Measurements from ENCODE around the gene LCMT1.
"Not testable (repeated sequence)": the region's sequence is repeated elsewhere in the genome, so short reads cannot be mapped to it uniquely, and the experiment has no call there.

Gene LCMT1

DNA sequence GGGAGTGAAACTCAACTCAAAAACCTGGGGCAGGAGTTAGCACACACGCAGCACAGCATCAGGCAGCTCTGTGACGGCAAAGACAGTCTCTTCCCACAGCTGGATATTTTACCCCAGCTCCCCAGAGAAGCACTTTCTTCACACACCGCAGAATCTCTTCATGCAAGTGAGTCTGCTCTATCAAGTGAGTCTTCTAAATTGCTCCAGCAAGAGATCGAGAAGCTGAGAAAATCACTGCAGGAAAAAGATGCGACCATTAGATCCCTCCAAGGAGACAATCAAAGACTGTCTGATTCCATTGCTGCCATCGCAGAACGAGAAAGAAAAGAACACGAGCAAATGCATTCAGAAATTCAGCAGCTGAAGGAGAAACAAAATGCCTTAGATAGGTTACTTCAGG, 16.9 kb upstream of the LCMT1 start:
- no peak for DNase-seq (ENCODE audit: low read depth in 2 of 2, low spot score in 1 of 2)

DNA sequence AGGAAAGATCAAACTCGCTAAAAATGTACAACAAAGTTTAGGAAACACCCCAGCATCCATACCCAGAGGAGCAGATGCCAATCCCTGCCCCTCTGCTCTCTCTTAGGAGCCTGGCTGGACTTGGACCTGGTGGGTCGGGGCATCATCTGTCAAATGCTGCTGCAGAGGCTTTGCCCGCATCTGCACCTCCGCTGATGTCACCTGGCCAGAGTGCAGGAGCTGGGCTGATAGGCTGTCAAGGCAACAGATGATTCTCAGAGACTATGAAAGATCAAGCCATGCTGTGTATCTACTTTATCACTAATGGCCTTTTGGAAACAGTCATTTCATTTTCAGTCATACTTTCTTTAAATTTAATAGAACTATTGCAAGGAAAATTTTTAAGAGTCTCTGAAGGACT, 15.9 kb upstream of the LCMT1 start:
- DNase-seq (ENCODE audit: low read depth in 2 of 2, low spot score in 1 of 2), result no peak

DNA sequence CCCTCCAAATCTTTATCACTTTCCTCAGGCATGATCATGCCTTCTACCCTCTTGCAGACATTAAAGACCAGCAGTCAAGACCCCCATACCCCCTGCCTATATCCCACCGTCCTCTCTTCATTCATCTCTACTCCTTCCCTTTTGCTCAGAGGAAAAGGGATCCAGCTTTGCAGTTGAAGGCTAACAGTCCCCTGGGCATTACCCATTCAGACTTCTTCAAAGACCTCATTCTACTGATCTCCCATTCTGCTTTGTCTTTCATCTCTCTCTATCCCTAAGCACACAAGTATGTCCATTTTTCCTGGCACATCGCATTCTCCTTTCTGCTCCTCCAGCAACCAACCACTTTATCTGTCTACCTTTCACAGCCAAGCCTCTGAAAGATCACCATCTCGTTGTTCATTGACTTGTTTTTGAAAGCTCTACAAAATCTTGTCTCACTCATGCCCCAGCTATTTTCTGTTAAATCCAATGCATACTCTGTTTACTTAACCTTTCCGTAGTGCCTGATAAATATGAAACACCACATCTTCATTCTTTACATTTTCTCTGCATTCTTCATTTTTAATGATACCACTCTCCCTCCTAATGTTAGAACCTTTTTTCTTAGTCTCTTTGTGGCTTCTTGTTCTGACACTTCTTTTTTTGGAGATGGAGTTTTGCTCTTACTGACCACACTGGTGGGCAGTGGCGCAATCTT, 14.1 kb upstream of the LCMT1 start:
- no peak for DNase-seq (ENCODE audit: low read depth in 2 of 2, low spot score in 1 of 2)

DNA sequence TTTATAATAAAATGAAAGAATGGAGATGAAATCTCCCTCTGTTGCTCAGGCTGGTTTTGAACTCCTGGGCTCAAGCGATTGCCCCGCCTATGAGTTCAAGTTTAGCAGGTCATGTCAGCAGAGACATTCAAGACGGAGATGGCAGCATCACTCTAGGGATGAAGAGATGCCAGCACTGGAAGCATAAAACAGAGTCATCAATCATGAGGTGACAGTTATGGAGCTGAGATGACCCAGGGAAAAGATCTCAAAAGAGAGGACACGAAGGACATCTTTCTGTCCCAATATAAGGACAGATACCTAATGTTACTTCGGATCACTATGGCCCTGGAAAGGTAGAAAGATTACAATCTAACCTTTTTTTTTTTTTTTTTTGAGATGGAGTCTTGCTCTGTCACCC, 11.0 kb upstream of the LCMT1 start:
- no peak for DNase-seq (ENCODE audit: low read depth in 2 of 2, low spot score in 1 of 2)

DNA sequence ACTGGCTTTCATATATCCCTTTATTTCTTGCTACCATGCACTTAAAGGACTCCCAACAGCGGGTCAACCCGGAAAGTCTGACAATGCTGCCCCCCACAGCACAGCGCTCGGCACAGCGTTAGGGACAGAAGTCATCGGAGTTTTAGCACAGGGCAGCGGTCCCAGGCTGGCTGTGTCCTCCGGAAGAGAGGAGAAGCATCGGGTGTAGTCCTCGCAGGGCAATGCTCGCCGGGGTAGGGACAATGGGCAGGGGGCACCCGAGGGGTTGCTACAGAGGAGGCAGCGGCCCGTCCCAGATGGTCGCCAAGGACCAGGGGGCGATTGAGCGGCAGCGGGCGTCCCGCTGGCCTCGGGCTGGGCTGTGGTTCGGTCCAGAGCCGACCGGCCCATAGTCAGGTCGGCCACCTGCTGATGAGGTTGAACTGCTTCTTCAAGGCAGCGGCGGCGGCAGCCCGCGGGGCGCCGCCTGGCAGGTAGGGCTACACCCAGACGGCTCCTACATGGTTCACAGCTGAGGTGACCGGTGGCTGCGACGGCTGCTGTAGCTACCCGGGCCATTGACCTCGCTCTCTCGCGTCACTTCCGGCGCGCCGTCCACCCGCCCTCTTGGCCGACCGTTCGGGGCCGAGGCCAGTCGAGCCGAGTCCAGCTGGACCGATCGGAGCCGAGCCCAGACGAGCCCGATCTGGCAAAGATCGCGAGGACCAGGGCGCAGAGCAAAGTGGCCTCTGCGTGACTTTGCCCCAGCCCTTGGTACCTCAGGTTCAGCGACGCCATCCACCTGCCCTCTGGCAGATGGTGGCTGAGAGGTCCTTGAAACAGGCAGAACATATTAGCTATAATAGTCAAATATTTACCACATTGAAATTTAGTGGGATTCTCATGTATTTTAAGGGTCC, 4.7 kb upstream of the LCMT1 start:
- DNase-seq (ENCODE audit: low read depth in 2 of 2, low spot score in 1 of 2), result peak; percentile 33 to 60

DNA sequence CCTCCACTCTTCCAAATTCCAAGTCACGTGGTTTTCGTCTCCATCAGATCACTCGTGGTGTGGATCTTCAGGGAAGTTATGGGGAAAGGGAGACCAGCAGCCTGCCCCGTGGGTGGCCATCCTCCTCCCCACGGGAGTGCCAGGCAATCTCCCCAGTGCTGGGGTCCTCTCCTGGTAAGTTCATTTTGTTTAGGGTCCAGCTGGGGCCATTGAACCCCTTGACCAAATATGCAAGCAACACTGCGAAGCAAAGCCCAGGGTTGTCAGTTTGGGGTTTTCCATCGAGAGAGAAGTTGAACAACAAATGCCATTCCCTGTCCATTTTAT, 4.1 kb upstream of the LCMT1 start:
- DNase-seq (ENCODE audit: low read depth in 2 of 2, low spot score in 1 of 2), result no peak

DNA sequence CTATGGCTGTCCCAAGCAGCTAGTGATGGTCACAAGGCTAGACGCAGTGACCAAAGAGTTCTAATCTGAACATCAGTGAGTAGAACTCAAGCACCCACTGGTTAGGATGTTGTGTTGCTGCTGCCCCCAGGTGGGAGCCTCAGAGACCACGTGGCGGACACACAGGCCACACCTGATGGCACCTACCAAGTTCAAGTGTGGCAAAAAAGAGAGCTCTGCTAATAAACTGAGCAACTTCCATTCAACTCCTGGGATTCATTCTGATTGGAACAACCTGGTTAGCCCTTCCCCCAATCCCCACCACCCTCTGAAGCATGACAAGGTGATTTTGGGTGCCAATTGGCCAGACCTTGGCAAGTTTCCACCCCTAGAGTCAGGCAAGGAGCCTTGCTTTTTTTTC, 3.5 kb upstream of the LCMT1 start:
- no peak for DNase-seq (ENCODE audit: low read depth in 2 of 2, low spot score in 1 of 2)

DNA sequence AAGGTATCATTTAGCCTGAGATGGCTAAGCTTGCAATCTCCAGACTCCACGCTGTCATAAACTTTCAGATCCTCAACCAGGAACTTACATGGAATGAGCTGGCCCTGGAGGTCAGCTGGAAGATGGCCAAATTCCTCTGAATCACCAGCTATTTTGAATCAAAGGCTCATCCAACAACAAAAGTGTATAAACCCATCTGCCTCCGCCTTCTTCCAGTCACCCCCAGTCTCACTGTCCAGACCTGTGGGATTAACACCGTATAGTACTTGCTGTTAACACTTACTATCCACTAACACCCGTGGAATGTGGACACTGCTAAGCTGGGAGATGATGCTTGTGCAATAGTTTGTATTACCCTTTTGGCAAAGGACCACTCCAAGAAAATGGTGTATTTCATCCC, 1.9 kb upstream of the LCMT1 start:
- DNase-seq (ENCODE audit: low read depth in 2 of 2, low spot score in 1 of 2), result no peak

DNA sequence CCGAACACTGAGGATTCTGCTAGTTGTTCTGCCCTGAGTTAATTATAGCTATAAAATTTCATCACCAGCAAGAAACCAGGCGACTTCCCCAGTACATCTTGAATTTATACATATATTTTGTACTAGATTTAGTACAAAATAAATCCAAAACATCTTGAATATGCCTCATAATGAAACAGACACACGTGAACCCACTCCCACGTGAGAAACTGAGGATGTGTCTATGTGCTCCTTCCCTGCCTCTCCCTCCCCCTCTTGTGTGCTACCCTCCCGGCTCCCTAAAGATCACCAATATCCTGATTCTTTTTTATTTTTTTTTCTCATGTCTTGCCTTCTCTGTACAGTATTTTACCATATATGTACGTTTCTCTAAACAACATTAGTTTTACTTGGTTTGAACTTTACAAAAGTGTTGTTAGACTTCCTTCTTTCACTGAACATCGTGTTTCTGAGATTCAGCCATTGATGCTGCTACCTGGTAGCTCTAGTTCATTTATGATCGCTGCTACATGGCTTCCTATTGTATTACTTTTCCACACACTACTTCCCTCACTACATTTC, 1.1 kb upstream of the LCMT1 start:
- no peak for DNase-seq (ENCODE audit: low read depth in 2 of 2, low spot score in 1 of 2)

DNA sequence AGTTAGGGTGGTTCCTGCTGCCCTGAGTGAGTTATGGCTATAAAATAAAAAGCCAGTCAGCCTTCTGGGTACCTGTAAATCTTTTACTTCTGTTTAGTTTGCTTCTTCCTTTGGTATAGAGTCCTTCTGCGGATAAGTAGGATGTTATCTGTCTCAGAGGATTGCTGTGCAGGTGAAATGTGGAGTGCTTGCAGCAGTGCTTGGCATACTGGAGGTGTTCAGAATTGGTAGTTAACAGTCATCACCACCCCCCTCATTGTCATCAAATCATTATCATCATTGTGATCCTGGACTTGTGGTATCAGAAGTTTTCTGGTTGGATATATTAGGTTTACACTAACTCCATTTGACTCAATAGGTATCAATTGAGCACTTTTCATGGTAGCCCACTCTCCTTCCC, 2.6 kb downstream of the LCMT1 start:
- DNase-seq (ENCODE audit: low read depth in 2 of 2, low spot score in 1 of 2), result no peak

DNA sequence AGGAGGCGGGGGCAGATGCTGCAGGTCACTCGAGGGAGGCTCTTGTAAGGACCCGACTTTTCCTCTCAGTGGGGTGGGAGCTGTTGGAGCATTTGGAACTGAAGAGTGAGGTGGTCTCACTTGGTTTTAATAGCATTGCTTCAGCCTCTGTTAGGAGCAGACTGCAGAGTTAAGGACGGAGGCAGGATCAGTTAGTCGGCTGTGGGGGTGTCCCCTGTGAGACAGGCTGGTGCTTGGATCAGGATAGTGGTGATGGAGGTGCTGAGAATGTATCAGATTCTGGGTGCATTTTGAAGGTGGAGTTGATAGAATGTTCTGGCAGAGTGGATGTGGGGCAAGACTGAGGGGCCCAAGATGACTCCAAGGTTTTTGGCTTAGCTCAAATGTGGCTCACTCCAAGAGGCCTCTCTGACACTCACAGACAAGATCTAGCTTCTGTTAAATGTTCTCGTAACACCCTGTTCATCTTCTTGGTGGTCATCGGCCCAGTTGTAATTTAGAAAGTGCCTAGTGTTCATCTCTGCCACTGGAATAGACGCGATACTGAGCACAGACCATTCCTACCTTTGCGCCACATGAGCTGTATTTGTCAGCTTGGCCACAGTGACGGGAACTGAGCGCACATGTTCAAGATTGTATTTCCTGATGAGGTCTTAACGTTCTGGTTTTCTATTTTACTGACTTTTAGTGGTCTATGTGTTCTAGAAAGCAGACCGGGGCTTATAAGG, 7.5 kb downstream of the LCMT1 start:
- DNase-seq (ENCODE audit: low read depth in 2 of 2, low spot score in 1 of 2), result no peak

DNA sequence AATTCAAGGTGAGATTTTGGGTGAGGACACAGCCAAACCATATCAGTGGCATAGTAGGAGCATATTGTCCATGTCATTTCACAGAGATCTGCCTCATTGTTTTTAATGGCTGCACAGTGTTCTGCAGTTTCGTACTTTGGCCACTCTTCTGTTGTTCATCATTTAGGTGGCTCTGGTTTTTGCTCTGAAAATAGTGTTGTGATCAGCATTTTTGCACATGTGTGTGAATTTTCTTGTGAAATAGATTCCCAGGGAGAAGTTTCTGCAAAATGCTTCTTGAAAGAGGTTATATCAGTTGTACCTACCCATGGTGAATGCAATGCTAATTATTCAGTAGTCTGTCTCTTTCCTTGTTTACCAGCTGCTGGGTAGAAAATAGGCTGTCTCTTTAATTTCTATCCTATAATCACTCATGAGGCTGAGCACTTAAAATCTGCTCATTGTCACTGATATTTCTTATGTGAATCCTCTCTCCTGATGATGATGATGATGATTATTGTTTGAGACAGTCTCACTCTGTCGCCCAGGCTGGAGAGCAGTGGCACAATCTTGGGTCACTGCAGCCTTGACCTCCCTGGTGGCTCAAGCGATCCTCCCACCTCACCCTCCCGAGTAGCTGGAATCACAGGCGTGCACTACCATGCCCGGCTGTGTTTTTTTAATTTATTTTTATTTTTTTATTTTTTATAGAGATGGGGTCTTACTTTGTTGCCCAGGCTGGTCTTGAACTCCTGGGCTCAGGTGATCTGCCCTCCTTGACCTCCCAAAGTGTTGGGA, 10.5 kb downstream of the LCMT1 start:
- DNase-seq (ENCODE audit: low read depth in 2 of 2, low spot score in 1 of 2), result no peak

DNA sequence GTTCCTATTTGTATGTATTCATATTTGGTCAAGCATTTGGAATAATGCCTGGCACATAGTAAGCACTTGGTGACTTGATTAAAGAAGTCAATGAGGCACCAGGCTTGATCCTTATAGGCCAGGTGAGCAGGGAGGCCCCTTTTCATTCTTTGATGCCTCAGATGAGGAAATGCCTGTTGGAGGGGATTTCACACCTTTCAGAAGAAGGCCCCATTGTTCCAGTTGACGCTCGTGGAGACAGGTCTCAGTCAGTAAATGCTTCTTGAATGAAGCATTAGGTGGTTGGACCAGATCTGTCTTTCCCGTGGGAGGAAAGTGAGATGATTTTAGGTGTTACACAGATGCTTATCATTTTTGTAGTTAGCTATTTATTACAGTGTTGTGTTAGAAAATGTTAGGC, 13.0 kb downstream of the LCMT1 start:
- DNase-seq (ENCODE audit: low read depth in 2 of 2, low spot score in 1 of 2), result no peak

DNA sequence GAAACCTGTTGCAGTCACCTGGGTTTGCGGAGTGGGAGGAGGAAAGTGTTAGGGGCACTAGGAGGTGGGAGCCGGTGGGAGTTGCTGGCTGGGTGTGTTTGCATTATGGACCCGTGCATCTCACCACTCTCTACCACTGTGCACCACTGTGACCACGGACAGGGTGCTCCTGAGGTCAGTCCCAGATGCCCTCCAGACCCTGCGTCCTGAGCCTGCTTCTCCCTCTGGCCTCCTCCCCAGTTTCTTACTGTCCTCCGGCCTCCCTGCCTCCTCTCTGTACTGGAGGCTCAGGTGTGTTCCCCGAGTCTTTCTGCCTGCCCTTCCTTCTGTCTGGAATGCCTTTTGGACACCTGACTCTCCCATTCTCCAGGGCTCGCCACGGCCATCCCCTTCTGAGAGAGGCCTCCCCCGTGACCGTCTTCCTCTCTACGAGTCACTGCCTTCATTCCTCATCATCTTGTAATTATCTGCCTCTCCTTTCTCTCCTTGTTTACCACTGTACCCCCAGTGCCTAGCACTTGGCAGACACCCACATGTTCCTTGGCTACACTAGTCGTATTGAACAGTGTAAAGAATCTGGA, 14.6 kb downstream of the LCMT1 start:
- DNase-seq (ENCODE audit: low read depth in 2 of 2, low spot score in 1 of 2), result not testable (repeated sequence)

DNA sequence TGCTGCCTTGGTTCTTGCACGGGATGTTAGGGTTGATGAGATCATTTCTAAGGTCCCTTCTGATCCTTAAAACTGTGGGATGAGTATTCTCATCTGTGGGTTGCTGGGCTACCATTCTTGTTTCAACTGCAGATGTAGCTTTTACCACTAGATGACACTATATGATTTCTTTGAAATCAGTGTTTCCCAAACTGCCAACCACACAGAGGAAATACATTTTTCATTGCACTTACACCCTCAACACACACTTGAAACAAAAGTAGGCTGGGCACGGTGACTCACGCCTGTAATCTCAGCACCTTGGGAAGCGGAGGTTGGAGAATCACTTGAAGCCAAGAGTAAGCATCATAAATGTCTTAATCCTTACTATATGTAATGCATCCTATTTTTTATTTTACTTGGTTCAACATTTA, 15.3 kb downstream of the LCMT1 start:
- no peak for DNase-seq (ENCODE audit: low read depth in 2 of 2, low spot score in 1 of 2)

DNA sequence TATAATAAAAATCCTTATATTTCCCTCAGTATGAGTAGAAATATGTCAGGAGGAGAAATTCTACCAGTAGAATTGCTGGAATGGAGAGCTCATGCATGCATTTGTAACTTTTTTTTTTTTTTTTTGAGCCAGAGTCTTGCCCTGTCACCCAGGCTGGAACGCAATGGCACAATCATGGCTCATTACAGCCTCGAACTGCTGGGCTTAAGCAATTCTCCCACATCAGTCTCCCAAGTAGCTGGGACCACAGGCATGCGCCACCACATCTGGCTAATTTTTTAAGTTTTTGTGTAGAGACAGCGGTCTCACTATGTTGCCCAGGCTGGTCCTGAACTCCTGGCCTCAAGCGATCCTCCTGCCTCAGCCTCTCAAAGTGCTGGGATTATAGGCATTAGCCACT, 21.2 kb downstream of the LCMT1 start:
- not testable (repeated sequence) for DNase-seq (ENCODE audit: low read depth in 2 of 2, low spot score in 1 of 2)

DNA sequence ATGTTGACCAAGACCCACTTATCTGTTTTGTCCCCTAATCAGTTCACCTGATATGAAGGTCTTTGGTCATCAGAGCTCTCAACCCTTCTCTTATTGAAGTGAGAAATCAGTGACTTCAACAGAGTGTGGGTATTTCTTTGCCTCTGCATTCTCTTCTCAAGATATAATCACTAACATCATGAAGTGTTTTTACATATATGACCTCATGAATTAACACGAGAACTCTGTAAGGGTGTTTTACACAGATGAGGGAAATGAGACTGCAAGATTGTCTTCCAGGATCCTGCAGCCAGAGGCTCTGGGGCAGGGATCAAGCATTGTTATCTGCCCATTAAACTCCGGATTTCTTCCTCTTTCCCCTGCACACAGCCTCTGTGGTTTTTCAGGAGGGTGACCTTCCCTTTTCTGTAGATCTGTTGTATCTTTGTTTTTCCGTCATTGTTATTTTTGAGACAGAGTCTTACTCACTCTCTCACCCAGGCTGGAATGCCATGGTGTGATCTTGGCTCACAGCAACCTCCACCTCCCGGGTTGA, 22.7 kb downstream of the LCMT1 start:
- DNase-seq (ENCODE audit: low read depth in 2 of 2, low spot score in 1 of 2), result no peak

DNA sequence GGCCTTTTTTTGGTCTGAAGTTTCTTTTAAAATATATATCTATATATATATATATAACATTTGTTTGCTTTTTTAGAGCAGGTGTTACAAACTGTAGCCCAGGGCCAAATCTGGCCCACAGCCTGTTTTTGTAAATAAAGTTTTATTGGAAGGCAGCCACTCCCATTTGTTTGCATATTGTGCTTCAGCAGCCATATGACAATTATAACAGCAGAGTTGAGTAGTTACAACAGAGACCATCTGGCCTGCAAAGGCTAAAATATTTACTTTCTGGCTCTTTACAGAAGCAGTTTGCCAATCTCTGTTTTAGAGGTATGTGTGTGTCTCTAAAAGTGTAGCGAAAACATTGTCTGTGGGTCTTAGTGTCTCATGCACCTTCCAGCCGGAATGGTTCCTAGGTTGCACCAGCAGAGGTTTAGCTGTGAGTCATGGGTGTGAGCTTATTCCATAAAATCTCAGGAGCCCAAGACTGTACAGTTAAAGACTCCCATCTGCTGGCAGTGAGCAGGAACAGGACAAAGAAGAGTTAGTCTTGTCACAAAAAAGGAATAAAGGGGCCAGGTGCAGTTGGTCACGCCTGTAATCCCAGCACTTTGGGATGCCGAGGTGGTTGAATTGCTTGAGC, 23.8 kb downstream of the LCMT1 start:
- no peak for DNase-seq (ENCODE audit: low read depth in 2 of 2, low spot score in 1 of 2)

DNA sequence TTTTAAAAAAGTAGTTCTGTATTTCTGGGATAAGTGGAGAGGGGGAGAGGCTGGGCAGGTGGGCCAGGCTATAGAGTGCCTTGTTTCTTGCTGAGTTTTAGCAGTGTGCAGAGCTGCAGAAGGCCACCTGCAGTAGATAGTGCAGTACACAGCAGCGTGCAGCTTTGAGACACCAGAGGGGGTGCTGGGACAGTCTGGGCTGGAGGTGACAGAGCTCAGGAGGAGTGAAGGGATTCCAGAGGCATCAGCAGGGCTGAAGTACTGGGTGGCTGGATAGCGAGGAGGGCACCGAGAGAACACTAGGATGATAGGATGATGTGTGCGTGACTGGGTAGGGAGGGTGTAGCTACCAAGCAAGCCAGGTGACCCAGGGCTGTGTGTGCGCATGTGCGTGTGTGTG, 26.6 kb downstream of the LCMT1 start:
- no peak for DNase-seq (ENCODE audit: low read depth in 2 of 2, low spot score in 1 of 2)

DNA sequence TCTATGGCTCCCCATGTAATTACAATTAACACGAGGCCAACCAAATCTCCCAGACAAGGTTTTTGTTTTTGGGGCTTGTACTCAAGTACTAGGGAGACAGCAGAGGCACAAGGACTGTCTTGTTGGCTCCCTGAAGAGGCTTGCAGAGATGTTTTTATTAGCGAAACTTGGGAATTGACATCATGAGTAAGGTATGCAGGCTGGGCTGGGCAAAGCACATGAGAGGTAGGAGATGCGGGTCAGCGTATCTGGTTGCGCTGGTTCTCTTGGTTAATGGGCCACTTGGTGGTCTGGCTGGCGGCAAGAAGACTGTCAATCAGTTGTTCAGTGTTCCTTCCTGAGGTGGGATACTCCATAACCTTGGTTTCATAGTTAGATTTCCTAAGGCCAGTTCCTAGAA, 28.9 kb downstream of the LCMT1 start:
- no peak for DNase-seq (ENCODE audit: low read depth in 2 of 2, low spot score in 1 of 2)

Data from stimulated activated CD8-positive, alpha-beta memory T cell treated with anti-CD3 and anti-CD28 coated beads, Interleukin-4, amount 100 ng/mL, for 4 hours (primary cell).